Right lung (tissue), 5 donors: ENCODE data around the gene BCKDK. TPM values are rescaled to one million over a fixed set of nuclear protein-coding genes. Genes with fewer than 3 reads are reported as not detected.

Source experiments
- DNase-seq, 2 donors: peaks; one replicate each; pipeline ENCODE4 v3.0.0-alpha.2; 2013
- polyA plus RNA-seq, 5 donors: library from polyadenylated mRNA; unstranded; fragments of 120-200 nt; gene quantifications; one replicate each; pipeline versions ENCODE4 v1.2.1 to v1.2.3, GENCODE V29; 2013; ENCODE audit warnings: inconsistent platforms in 1 of 5, low replicate concordance in 1 of 5; ENCODE audit not compliant: insufficient read length in 5 of 5, insufficient read depth in 1 of 5

The BCKDK gene
- polyA plus RNA-seq, 5 donors = 27.8 to 42.2 (median 36.7) TPM

DNA sequence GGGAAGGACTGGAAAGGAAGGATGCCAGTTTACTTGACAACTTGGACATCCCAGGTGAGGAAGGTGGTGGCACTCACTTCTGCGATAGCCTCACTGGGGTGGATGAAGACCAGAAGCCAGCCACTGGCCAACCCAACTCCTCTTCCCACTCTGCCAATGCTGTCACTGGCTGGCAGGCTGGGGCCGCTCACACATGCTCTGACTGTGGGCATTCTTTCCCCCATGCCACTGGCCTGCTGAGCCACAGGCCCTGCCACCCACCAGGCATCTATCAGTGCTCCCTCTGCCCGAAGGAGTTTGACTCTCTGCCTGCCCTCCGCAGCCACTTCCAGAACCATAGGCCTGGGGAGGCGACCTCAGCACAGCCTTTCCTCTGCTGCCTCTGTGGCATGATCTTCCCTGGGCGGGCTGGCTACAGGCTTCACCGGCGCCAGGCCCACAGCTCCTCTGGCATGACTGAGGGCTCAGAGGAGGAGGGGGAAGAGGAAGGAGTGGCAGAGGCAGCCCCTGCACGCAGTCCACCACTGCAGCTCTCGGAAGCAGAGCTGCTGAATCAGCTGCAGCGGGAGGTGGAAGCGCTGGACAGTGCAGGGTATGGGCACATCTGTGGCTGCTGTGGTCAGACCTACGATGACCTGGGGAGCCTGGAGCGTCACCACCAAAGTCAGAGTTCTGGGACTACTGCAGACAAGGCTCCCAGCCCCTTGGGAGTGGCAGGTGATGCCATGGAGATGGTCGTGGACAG, 29.4 kb upstream of the BCKDK start:
- no peak for DNase-seq

DNA sequence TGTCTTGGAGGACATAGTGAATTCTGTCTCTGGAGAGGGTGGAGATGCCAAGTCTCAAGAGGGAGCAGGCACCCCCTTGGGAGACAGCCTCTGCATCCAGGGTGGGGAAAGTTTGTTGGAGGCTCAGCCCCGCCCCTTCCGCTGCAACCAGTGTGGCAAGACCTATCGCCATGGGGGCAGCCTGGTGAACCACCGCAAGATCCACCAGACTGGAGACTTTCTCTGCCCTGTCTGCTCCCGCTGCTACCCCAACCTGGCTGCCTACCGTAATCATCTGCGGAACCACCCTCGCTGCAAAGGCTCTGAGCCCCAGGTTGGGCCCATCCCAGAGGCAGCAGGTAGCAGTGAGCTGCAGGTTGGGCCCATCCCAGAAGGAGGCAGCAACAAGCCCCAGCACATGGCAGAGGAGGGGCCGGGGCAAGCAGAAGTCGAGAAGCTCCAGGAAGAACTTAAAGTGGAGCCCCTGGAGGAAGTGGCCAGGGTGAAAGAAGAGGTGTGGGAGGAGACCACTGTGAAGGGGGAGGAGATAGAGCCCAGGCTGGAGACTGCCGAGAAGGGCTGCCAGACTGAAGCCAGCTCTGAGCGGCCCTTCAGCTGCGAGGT, 28.7 kb upstream of the BCKDK start:
- no peak for DNase-seq

DNA sequence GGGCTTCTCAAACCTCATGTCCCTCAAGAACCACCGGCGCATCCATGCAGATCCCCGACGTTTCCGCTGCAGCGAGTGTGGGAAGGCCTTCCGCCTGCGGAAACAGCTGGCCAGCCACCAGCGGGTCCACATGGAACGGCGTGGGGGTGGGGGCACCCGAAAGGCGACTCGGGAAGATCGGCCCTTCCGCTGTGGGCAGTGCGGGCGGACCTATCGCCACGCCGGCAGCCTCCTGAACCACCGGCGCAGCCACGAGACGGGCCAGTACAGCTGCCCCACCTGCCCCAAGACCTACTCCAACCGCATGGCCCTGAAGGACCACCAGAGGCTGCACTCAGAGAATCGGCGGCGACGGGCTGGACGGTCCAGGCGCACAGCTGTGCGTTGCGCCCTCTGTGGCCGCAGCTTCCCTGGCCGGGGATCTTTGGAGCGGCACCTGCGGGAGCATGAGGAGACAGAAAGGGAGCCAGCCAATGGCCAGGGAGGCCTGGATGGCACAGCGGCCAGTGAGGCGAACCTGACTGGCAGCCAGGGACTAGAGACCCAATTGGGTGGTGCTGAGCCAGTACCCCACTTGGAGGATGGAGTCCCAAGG, 28.1 kb upstream of the BCKDK start:
- DNase-seq = no peak

DNA sequence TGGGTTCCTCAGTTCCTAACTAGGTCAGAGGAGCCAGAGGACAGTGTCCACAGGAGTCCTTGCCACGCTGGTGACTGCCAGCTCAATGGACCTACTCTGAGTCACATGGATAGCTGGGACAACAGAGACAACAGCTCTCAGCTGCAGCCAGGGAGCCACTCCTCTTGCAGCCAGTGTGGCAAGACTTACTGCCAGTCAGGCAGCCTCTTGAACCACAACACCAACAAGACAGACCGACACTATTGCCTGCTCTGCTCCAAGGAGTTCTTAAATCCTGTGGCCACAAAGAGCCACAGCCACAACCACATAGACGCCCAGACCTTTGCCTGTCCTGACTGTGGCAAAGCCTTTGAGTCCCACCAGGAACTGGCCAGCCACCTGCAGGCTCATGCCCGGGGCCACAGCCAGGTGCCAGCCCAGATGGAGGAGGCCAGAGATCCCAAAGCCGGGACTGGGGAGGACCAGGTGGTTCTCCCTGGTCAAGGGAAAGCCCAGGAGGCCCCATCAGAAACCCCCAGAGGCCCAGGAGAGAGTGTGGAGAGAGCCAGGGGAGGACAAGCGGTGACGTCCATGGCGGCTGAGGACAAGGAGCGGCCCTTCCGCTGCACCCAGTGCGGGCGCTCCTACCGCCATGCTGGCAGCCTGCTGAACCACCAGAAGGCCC, 27.3 kb upstream of the BCKDK start:
- no peak for DNase-seq

DNA sequence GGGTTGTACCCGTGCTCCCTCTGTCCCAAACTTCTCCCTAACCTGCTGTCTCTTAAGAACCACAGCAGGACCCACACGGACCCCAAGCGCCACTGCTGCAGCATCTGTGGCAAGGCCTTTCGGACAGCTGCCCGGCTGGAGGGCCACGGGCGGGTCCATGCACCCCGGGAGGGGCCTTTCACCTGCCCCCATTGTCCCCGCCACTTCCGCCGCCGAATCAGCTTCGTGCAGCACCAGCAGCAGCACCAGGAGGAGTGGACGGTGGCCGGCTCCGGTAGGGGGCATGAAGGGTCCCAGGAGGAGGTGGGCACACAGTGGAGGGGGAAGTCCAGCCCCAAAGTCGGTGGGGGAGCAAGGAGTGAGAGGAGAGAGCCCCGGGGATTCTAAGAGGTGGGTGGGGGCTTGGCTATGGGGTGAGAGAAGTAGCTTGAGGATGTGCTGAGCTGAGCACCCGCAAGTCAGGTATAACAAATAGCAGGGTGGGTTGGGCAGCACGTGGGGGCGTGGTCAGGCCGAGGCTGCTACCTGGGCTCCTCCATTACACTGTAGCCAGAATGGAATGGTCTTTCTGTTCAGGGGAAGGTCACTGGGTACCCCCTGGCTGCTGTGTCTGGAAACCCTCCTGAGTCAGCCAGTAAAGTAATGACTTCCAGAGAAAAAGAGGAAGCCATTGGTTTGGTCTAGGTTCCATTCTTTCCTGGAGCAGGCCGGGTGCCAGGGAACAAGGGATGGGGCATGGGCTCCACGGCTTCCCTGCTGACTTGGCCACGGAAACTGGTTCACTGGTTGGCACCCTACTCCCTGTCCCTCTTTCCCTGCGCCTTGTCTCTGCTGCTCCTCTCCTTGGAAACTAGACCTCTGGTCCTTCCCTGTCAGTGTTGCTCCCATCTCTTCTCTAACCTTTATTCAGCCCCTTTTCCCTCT, 26.5 kb upstream of the BCKDK start:
- DNase-seq = no peak

DNA sequence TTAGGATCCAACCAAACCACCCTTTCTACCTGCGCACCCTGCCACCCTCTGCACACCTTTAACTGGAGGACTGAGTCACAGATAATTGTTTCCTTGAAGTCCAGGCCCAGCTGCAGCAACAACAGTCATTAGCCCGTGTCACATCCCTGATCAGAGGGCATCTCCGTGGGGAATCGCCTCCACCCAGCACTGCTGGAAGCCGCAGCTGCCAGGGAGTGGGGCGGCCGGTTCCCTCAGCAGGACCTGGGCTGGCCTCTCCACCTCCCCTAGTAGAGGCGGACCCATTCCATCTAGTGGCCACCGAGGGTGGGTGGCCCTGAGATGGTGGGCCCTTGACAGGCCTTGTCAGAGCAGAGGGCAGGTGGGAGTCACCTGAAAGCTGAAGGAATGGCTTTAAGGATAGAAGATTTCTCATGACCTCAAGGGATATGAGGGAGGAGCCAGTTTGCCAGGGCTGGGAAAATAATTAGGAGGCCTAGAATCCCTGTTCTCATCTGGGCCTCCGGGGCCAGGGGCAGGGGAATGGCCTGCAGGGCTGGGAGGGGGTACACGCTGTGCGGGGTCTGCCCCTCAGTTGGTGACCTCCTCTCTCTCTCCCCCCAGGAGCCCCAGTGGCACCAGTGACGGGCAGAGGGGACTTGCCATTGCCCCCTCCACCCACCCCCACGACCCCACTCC, 25.7 kb upstream of the BCKDK start:
- no peak for DNase-seq

DNA sequence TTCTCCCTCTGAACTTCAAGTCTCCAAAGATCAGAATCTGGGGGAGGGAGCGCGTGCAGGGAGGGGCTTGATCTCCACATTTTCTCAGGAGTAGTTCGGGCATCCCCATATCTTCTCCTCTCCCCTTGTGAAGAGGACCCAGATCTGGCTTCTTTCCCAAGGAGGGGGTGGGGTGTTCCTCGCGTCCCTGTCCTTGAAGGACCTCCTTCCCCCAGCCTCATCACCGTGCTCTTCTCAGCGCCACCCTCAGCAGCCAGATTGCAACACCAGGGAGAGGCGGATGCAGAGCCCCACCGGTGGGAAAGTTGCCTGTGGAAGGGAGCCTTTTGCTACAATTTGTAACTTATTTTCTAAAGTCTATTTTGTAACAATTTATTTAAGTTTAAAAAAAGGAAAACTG, 25.1 kb upstream of the BCKDK start:
- DNase-seq = no peak

DNA sequence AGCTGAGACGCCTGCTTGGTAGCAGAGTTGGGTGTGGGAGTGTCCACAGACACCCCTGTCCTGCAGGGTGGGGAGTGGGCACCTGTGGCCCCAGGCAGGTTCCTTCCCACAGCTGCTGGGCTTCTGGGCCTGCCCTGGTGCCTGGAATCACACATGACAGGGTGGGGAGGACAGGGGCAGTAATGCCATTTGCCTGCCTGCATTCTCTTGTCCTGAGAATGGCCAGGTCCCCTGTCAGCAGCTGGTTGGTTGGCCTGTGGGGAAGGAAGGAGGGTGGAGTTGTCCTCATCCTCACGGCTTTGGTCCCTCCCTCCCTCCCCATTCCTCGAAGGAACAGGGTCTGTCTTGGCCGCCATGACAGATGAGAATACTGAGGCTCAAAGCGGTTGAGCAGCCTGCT, 24.6 kb upstream of the BCKDK start:
- no peak for DNase-seq

DNA sequence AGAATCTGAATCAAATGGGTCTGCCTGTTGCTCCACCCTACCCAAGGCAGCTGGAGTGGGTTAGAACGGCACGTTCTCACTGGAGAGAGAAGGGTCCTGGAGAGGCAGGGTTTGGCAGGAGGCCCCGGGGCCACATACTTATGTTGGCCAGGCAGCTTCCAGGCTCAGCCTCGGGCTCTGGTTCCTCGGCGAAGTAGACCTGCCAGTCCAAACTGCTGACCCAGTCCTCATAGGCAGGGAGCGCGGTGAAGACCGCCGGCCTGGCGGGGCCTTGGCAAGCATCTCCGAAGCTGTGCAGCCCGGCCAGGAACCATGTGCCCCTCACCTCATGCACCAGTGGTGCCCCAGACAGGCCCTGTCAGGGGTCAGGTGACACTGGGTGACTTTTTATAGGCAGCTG, 24.2 kb upstream of the BCKDK start:
- no peak for DNase-seq

DNA sequence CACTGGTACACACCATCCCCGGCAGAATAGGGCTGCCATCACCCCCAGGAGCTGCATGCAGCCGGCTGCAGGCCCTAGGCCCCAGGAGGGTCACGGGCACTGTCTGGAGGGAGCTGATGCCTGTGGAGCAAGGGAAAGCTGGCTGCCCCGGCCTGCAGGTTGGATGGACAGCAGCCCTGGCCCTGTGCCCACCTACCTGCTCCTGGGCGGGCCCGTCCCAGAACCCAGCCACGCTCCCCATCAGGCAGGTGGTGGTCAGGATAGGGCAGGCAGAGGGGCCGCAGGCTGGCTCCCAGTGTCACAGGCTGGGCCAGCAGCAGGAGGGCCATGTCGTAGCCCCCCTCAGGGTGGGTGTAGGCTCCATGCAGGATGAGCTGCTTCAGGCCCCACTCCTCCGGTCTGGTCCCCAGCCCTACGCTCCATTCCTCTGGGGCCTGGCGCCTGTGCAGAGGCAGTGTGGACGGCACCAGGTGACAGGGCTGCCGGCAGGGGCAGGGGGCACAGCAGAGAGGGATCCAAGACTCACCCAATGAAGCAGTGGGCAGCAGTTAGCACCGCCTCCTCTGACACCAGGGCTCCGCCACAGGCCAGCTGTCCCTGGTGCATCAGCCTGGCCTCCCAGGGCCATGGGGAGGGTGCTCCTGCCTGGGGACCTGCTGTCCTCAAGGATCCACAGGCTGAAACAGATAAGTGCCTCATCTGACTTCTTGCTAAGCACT, 23.4 kb upstream of the BCKDK start:
- no peak for DNase-seq

DNA sequence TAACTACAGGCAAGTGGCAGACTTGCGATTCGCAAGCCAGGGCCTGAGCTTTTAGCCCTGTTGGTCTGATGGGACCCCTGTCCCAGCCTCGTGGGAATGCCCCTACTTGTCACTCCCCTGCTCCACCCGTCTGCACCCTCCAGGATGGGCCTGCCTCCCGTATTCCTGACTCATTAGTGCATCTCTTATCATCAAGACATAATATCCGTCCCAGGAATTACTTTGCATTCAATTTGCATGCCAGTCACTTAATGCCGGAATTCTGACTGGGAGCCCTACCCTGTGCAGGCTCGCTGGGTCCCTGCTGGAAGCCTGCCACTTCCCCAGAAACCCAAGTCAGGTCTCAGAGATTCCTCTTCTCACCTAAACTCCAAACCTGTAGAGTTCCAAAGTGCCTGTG, 22.8 kb upstream of the BCKDK start:
- DNase-seq = no peak

DNA sequence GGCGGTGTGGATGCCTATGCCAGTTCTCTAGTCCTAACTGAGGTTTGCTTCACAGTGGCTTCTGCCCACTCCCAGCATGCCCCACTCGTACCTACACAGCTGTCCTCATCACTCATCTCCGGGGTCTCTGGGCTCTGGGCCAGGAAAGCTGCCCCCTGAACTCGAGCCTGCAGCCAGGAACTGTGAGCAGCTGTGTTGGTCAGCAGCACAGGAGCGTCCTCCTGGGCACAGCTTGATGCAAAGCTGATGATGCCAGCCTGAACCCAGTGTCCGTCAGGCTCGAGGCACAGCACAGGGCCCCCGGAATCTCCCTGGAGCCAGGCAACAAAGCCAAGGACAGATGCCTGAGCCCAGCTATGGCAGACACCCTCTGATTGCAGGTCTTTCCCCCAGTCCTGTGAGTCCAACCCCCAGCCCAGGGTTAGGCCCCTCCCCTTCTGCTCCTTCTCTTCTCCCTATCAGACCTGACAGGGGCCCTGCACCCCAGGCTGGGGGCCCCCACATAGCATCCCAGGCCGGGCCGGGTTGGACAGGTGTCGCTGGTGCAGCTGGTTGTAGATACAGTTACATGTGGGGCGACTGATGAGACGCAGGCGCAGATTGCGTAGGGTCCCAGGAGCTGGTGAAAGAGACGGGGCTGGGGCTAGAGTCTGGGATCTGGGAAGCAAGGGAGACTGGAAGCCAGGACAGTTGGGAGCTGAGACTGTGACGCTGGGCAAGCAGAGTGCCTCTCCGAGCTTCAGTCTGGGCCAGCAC, 22.1 kb upstream of the BCKDK start:
- DNase-seq = no peak

DNA sequence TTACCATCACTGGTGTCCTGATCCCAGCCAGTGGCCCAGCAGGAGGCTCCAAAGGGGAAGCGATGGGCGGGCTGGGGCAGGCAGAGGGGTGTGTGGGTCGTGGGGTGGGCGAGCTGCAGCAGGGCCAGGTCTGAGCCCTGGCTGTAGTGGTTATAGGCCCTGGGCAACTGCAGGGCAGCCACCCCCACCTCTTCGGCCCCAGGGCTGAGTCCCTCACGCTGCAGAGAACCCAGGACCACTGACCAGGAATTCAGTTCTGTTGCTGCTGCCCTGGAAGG, 21.6 kb upstream of the BCKDK start:
- no peak for DNase-seq

DNA sequence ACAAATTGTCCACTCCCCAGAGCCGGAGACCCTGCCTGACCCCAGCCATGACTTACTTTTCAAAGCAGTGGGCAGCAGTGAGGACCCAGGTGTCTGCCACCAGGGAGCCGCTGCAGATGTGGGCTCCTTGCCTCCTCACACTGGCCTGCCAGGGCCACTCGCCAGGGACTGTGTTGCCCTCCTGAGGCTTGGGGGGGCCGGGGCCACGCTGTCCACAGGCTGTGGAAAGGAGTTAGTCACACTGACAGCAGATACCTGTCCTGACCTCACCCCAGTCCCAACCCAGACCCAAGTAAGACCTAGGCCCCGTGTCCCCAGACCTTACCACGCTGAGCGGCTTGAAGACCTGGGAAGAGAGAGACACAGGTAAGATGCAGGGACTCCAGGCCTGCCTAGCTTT, 20.7 kb upstream of the BCKDK start:
- no peak for DNase-seq

DNA sequence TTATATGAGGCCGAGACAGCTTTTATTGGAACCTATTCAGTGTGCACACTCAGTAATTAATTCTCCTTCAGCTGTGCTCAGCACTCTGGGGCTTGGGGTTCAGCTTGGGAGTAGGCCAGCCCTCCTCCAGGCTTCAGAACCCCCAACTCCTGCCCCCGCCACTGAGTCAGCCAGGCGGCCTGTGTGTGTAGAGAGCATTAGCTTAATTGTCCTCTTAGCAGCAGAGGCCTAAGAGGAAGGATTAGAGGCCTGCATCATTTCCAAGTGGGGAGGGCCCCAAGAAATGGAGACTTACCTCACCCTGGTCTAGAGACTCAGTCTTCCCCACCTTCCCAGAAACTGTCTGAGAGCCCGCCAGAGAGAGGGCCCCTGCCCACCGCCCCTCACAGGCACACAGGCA, 20.2 kb upstream of the BCKDK start:
- DNase-seq = no peak

DNA sequence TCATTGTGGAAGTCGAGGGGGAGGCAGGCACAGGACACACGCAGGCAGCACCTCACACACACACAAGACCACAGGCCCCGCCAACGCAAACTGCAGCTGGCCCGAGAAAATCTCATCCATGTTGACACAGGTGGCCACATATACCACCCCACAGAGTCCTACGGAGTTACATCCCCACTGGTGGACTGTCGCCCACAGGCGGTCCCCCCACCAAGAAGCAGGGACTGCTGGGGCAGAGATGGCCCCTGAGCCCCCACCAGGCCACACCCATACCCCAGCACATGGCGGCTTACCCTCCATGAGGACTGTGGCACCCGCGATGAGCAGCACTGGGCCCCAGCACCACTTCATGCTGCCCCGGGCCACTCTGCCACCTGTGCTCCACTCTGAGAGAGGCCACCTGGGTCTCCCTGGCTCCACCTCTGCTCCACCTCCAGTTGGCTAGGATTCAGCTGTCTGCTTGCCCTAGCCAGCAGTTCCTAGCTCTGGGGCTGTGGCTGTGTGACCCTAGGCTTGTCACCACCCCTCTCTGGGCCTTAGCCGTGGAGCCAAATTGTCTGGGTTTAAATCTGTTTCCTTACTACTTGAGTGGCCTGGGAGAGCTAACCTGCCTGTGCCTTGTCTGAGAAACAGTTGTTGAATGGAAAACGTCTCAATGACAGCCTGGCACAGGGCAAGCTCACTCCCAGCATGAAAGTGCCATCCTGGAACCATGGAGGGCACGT, 19.6 kb upstream of the BCKDK start, which contains the start of gene PRSS53:
TSS of gene PRSS53 (minus strand) at position 485 of the 725 bp plus-strand sequence. CDS start at position 351, 134 bp downstream.
- no peak for DNase-seq

DNA sequence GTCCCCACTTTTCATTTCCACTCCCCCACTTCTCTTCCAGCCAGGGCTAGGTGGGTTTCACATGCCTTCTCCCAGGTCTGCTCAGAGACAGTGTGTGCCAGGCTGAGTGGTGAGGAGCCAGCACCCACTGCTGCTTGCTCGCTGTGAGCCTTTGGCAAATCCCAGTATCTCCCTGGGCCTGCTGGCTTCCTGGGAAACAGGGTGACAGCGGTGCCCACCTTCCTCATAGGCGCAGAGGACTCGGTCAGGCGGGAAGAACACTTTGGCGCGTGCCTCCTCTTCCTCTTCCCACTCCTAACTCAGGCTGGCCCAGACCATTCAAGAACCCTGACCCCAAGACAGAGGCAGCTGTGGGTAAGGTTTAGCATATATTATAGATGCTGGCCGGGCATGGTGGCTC, 19.0 kb upstream of the BCKDK start:
- DNase-seq = no peak

DNA sequence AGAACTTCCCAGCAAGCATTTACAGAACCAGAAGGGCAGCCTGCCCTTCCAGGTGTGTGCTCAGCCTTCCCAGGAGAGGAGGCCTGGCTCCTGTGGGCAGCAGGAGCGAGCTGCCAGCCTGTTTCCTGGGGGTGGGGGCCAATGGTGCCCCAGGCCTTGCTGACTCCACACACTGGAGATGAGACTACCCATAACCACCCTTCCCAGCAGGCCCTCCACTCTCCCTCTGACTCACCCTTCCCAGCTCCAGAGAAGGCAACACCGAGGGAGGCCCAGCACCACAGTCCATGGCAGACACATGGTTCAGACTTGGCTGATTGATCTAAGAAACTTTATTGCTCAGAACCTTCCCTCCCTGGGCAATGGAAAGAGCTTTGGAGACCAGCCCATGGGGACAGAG, 17.6 kb upstream of the BCKDK start:
- DNase-seq = no peak

DNA sequence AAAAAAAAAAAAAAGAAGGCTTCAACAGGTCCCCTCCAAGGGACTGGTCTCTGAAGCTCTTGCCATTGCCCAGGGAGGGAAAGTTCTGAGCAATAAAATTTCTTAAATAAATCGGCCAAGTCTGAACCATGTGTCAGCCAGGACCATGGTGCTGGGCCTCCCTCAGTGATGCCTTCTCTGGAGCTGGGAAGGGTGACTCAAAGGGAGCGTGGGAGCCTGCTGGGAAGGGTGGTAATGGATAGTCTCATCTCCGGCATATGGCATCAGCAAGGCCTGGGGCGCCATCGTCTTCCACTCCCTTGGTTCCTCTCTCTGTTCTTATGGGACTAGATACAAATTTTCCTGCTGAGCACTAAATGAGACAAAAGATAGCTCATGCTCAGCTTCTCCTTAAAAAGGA, 15.9 kb upstream of the BCKDK start:
- DNase-seq = no peak
